Activated CD4-positive, alpha-beta T cell treated with anti-CD3 and anti-CD28 coated beads, Interleukin-2, amount 10 ng/mL, durations not matched to agents 7 days and 5 days (primary cell): ENCODE results near the gene MTF2. TPM values are rescaled to one million over a fixed set of nuclear protein-coding genes. Genes with fewer than 3 reads are reported as not detected.
A peak's percentile ranks its signal among the peaks of the same experiment; 100 is the strongest.
"Not testable (repeated sequence)": the region's sequence is repeated elsewhere in the genome, so short reads cannot be mapped to it uniquely, and the experiment has no call there.

Experiments used
- CTCF ChIA-PET: fragments of 350-600 bp; sonication (Branson Sonifier 250); formaldehyde crosslinking; loops from one replicate; lab custom pipeline; 2021; ENCODE audit warnings: antibody characterized with exemption; lab: Charles Lee
- POLR2A ChIA-PET: fragments of 350-600 bp; sonication (Branson Sonifier 250); formaldehyde crosslinking; loops from one replicate; lab custom pipeline; 2021; ENCODE audit warnings: antibody characterized with exemption; lab: Charles Lee
- DNase-seq: peaks from one replicate; pipeline ENCODE4 v3.0.0-alpha.2; 2020
- H3K27ac Mint-ChIP-seq: one replicate; pipeline ENCODE4 v1.8.0; 2021; ENCODE audit warnings: mild to moderate bottlenecking, moderate library complexity, mixed read lengths
- H3K27me3 Mint-ChIP-seq: one replicate; pipeline ENCODE4 v1.8.0; 2021; ENCODE audit warnings: mixed read lengths
- H3K36me3 Mint-ChIP-seq: one replicate; pipeline ENCODE4 v1.8.0; 2021; ENCODE audit warnings: low read depth, mixed read lengths
- H3K4me1 Mint-ChIP-seq: one replicate; pipeline ENCODE4 v1.8.0; 2021; ENCODE audit warnings: mixed read lengths
- H3K4me3 Mint-ChIP-seq: one replicate; pipeline ENCODE4 v1.8.0; 2021; ENCODE audit warnings: mild to moderate bottlenecking, moderate library complexity, mixed read lengths
- H3K9me3 Mint-ChIP-seq: one replicate; pipeline ENCODE4 v1.8.0; 2021; ENCODE audit warnings: mixed read lengths
- total RNA-seq, 2 experiments: library from RNA; stranded (reverse); gene quantifications; one replicate each; pipeline ENCODE4 v1.2.3, GENCODE V29; 2021

The MTF2 gene
- total RNA-seq, 2 experiments from 2014 or later = 49.9 to 56.7 TPM

- CTCF ChIA-PET = interaction anchor here (0.5 kb wide), 1 partner anchor 72 kb away, joined by 3 read pairs; no protein-coding TSS in a partner anchor
- H3K27me3 Mint-ChIP-seq = no peaks in the 10 kb centered on the region
- H3K4me1 Mint-ChIP-seq = peaks cover 13% of the 10 kb centered on the region
- POLR2A ChIA-PET = no interaction called here
- no peak for DNase-seq
- no peak overlapping the region for H3K27ac Mint-ChIP-seq
- H3K4me3 Mint-ChIP-seq = no peak overlapping the region
- no peaks in the 10 kb centered on the region for H3K9me3 Mint-ChIP-seq
- H3K36me3 Mint-ChIP-seq = peaks cover 54% of the 10 kb centered on the region
Measured at GRCh38 chr1:93151474-93151873, 72.4 kb downstream of the MTF2 start.

GRCh38 chr1:93152835-93153234, 73.8 kb downstream of the MTF2 start:
- no peak for DNase-seq
- Mint-ChIP-seq H3K27ac (no peak overlapping the region), H3K9me3 (no peaks in the 10 kb centered on the region), H3K27me3 (no peaks in the 10 kb centered on the region), H3K36me3 (peaks cover 54% of the 10 kb centered on the region), H3K4me3 (no peak overlapping the region), H3K4me1 (peaks cover 13% of the 10 kb centered on the region)
- POLR2A ChIA-PET = no interaction called here
- CTCF ChIA-PET = no interaction called here

- CTCF ChIA-PET = interaction anchor here (0.6 to 1.3 kb wide), 2 partner anchors 60 to 404 kb away, joined by 3 to 5 read pairs; no protein-coding TSS in a partner anchor
- peaks cover 13% of the 10 kb centered on the region for H3K4me1 Mint-ChIP-seq
- H3K9me3 Mint-ChIP-seq = no peaks in the 10 kb centered on the region
- H3K27ac Mint-ChIP-seq = no peak overlapping the region
- H3K27me3 Mint-ChIP-seq = no peaks in the 10 kb centered on the region
- DNase-seq = no peak
- H3K36me3 Mint-ChIP-seq = peaks cover 43% of the 10 kb centered on the region
- POLR2A ChIA-PET = interaction anchor here (0.6 kb wide), 1 partner anchor 59 kb away, joined by 11 read pairs; no protein-coding TSS in a partner anchor
- no peak overlapping the region for H3K4me3 Mint-ChIP-seq
Measured at GRCh38 chr1:93154898-93155297, 75.8 kb downstream of the MTF2 start.

GRCh38 chr1:93155335-93155734, 76.3 kb downstream of the MTF2 start:
- Mint-ChIP-seq H3K27ac (no peak overlapping the region), H3K27me3 (no peaks in the 10 kb centered on the region), H3K36me3 (peaks cover 39% of the 10 kb centered on the region), H3K9me3 (no peaks in the 10 kb centered on the region), H3K4me1 (peaks cover 13% of the 10 kb centered on the region), H3K4me3 (peak overlapping the region; percentile 0)
- ChIA-PET CTCF (interaction anchor here (0.6 to 1.3 kb wide), 4 partner anchors 12 to 404 kb away, joined by 3 to 5 read pairs (median 3); no protein-coding TSS in a partner anchor), POLR2A (interaction anchor here (0.6 kb wide), 1 partner anchor 59 kb away, joined by 11 read pairs; no protein-coding TSS in a partner anchor)
- no peak for DNase-seq

GRCh38 chr1:93159337-93159736, 80.3 kb downstream of the MTF2 start:
- POLR2A ChIA-PET = no interaction called here
- Mint-ChIP-seq H3K27me3 (no peaks in the 10 kb centered on the region), H3K27ac (no peak overlapping the region), H3K4me3 (no peak overlapping the region), H3K4me1 (peaks cover 17% of the 10 kb centered on the region), H3K36me3 (peaks cover 38% of the 10 kb centered on the region), H3K9me3 (no peaks in the 10 kb centered on the region)
- DNase-seq = no peak
- CTCF ChIA-PET = no interaction called here

GRCh38 chr1:93163314-93163713, 84.2 kb downstream of the MTF2 start:
- DNase-seq, POLR2A ChIA-PET, H3K27ac Mint-ChIP-seq, H3K27me3 Mint-ChIP-seq, H3K4me3 Mint-ChIP-seq: not testable (repeated sequence)
- CTCF ChIA-PET = interaction anchor here (0.7 kb wide), 1 partner anchor 88 kb away, joined by 7 read pairs; no protein-coding TSS in a partner anchor
- Mint-ChIP-seq H3K36me3 (peaks cover 46% of the 10 kb centered on the region), H3K4me1 (peaks cover 14% of the 10 kb centered on the region), H3K9me3 (peaks cover 13% of the 10 kb centered on the region)

- POLR2A ChIA-PET = no interaction called here
- Mint-ChIP-seq H3K27ac (no peak overlapping the region), H3K36me3 (peaks cover 52% of the 10 kb centered on the region)
Measured at GRCh38 chr1:93164816-93165215, 85.7 kb downstream of the MTF2 start.

GRCh38 chr1:93165895-93166294, 86.8 kb downstream of the MTF2 start:
- CTCF ChIA-PET, DNase-seq, H3K27ac Mint-ChIP-seq, POLR2A ChIA-PET, H3K4me3 Mint-ChIP-seq, H3K27me3 Mint-ChIP-seq: not testable (repeated sequence)
- Mint-ChIP-seq H3K36me3 (peaks cover 56% of the 10 kb centered on the region), H3K9me3 (peaks cover 16% of the 10 kb centered on the region), H3K4me1 (peaks cover 22% of the 10 kb centered on the region)

More at GRCh38 chr1:93164816-93165215, 85.7 kb downstream of the MTF2 start:
- DNase-seq = no peak
- Mint-ChIP-seq H3K4me1 (peaks cover 19% of the 10 kb centered on the region), H3K9me3 (peaks cover 16% of the 10 kb centered on the region), H3K4me3 (no peak overlapping the region), H3K27me3 (no peaks in the 10 kb centered on the region)
- CTCF ChIA-PET = interaction anchor here (0.6 to 1.0 kb wide), 3 partner anchors 13 to 306 kb away, joined by 3 to 5 read pairs (median 3); no protein-coding TSS in a partner anchor

GRCh38 chr1:93167006-93167405, 87.9 kb downstream of the MTF2 start:
- Mint-ChIP-seq H3K4me1 (peaks cover 28% of the 10 kb centered on the region), H3K27me3 (no peaks in the 10 kb centered on the region), H3K36me3 (peaks cover 54% of the 10 kb centered on the region), H3K9me3 (peaks cover 16% of the 10 kb centered on the region), H3K4me3 (no peak overlapping the region), H3K27ac (no peak overlapping the region)
- ChIA-PET CTCF (no interaction called here), POLR2A (no interaction called here)
- no peak for DNase-seq

- Mint-ChIP-seq H3K4me1 (peaks cover 47% of the 10 kb centered on the region), H3K9me3 (peaks cover 16% of the 10 kb centered on the region), H3K36me3 (peaks cover 61% of the 10 kb centered on the region)
- CTCF ChIA-PET = interaction anchor here (0.6 to 1.3 kb wide), 3 partner anchors 11 to 865 kb away, joined by 3 read pairs; no protein-coding TSS in a partner anchor
- H3K27ac Mint-ChIP-seq, H3K4me3 Mint-ChIP-seq, H3K27me3 Mint-ChIP-seq, POLR2A ChIA-PET, DNase-seq: not testable (repeated sequence)
Measured at GRCh38 chr1:93170141-93170678, 91.1 kb downstream of the MTF2 start.

- Mint-ChIP-seq H3K9me3 (peaks cover 10% of the 10 kb centered on the region), H3K27ac (peak overlapping the region; percentile 87), H3K4me1 (peaks cover 54% of the 10 kb centered on the region), H3K36me3 (peaks cover 61% of the 10 kb centered on the region), H3K27me3 (no peaks in the 10 kb centered on the region), H3K4me3 (peak overlapping the region; percentile 69)
- POLR2A ChIA-PET = no interaction called here
- no peak for DNase-seq
- CTCF ChIA-PET = interaction anchor here (1.3 kb wide), 1 partner anchor 13 kb away, joined by 3 read pairs; no protein-coding TSS in a partner anchor
Measured at GRCh38 chr1:93171549-93172034, 92.5 kb downstream of the MTF2 start.

GRCh38 chr1:93172778-93173177, 93.7 kb downstream of the MTF2 start:
- no peak for DNase-seq
- H3K4me1 Mint-ChIP-seq = peaks cover 55% of the 10 kb centered on the region
- H3K9me3 Mint-ChIP-seq = peaks cover 3% of the 10 kb centered on the region
- H3K36me3 Mint-ChIP-seq = peaks cover 51% of the 10 kb centered on the region
- no peak overlapping the region for H3K27ac Mint-ChIP-seq
- ChIA-PET CTCF (interaction anchor here (0.6 kb wide), 1 partner anchor 64 kb away, joined by 6 read pairs; no protein-coding TSS in a partner anchor), POLR2A (interaction anchor here (0.6 kb wide), 1 partner anchor 94 kb away, joined by 3 read pairs; the partner anchor contains the start of gene MTF2)
- no peaks in the 10 kb centered on the region for H3K27me3 Mint-ChIP-seq
- H3K4me3 Mint-ChIP-seq = no peak overlapping the region

- peaks cover 59% of the 10 kb centered on the region for H3K4me1 Mint-ChIP-seq
- CTCF ChIA-PET, H3K9me3 Mint-ChIP-seq, H3K27me3 Mint-ChIP-seq, POLR2A ChIA-PET, DNase-seq, H3K27ac Mint-ChIP-seq, H3K4me3 Mint-ChIP-seq: not testable (repeated sequence)
- H3K36me3 Mint-ChIP-seq = peaks cover 49% of the 10 kb centered on the region
Measured at GRCh38 chr1:93174638-93175037, 95.6 kb downstream of the MTF2 start.
